Loucy (cell line): Measurements from ENCODE around the gene ETS2.
A peak's percentile ranks its signal among the peaks of the same experiment; 100 is the strongest.

Experiments used
- H2AFZ ChIP-seq: fragments of 200-600 bp; sonication (generic); 2 replicates; pipeline ENCODE4 v1.6.0; 2016; ENCODE audit warnings: antibody characterized with exemption, mild to moderate bottlenecking, low read length, moderate library complexity
- H3F3A ChIP-seq: fragments of 200-600 bp; 2 replicates; pipeline ENCODE4 v1.6.0; 2016; ENCODE audit warnings: antibody characterized with exemption, low read depth, mild to moderate bottlenecking
- H3K27me3 ChIP-seq: fragments of 200-600 bp; sonication (generic); 2 replicates; pipeline ENCODE4 v1.6.1; 2014; ENCODE audit warnings: low read length, mild to moderate bottlenecking; ENCODE audit not compliant: insufficient read depth, poor library complexity, severe bottlenecking
- H3K36me3 ChIP-seq: fragments of 200-600 bp; sonication (generic); 2 replicates; pipeline ENCODE4 v1.6.1; 2016; ENCODE audit warnings: low read length; ENCODE audit not compliant: insufficient read depth
- H3K4me1 ChIP-seq: fragments of 200-600 bp; sonication (generic); 2 replicates; pipeline ENCODE4 v1.5.1; 2014; ENCODE audit warnings: low read length, mild to moderate bottlenecking; ENCODE audit not compliant: insufficient read depth, poor library complexity, severe bottlenecking
- H3K4me2 ChIP-seq: fragments of 200-600 bp; sonication (generic); 2 replicates; pipeline ENCODE4 v1.6.0; 2014; ENCODE audit warnings: antibody characterized with exemption, low read length, low read depth, mild to moderate bottlenecking; ENCODE audit not compliant: poor library complexity, severe bottlenecking
- H3K4me3 ChIP-seq: fragments of 200-600 bp; sonication (generic); 2 replicates; pipeline ENCODE4 v1.5.1; 2014; ENCODE audit warnings: low read length, mild to moderate bottlenecking, mixed read lengths; ENCODE audit not compliant: poor library complexity, severe bottlenecking
- H3K79me2 ChIP-seq: fragments of 200-600 bp; sonication (generic); 2 replicates; pipeline ENCODE4 v1.6.1; 2014; ENCODE audit warnings: low read length; ENCODE audit not compliant: insufficient read depth
- H3K9ac ChIP-seq: fragments of 200-600 bp; sonication (generic); 2 replicates; pipeline ENCODE4 v1.6.0; 2014; ENCODE audit warnings: mild to moderate bottlenecking, low read depth, low read length, moderate library complexity; ENCODE audit not compliant: poor library complexity, severe bottlenecking
- H3K9me2 ChIP-seq: fragments of 200-600 bp; sonication (generic); replicated peaks from 2 replicates; pipeline ENCODE4 v1.6.1; 2016; ENCODE audit warnings: low read depth, low read length, mixed read lengths
- H3K9me3 ChIP-seq: fragments of 200-600 bp; sonication (generic); 2 replicates; pipeline ENCODE4 v1.6.1; 2014; ENCODE audit warnings: mild to moderate bottlenecking, antibody characterized with exemption, low read length, low read depth; ENCODE audit not compliant: insufficient read depth
- H4K20me1 ChIP-seq: fragments of 200-600 bp; sonication (generic); 2 replicates; pipeline ENCODE4 v1.6.0; 2014; ENCODE audit warnings: antibody characterized with exemption, low read length, mild to moderate bottlenecking; ENCODE audit not compliant: insufficient read depth, poor library complexity, severe bottlenecking
- EZH2phosphoT487 ChIP-seq: fragments of 200-600 bp; IDR thresholded peaks from 2 replicates; pipeline ENCODE4 v1.6.1; 2018; ENCODE audit warnings: antibody characterized with exemption, mild to moderate bottlenecking, moderate library complexity, borderline replicate concordance
- TF ChIP-seq, protein P1 (sequence below): fragments of 200-600 bp; sonication (generic); conservative IDR thresholded peaks from 2 replicates; pipeline ENCODE4 v1.5.1; 2014; ENCODE audit warnings: mild to moderate bottlenecking, antibody characterized with exemption, low read length

Gene ETS2

GRCh38 chr21:38796424-38796823, 9.3 kb upstream of the ETS2 start:
- no peaks in the 10 kb centered on the region for H3K9me3 ChIP-seq
- no peak overlapping the region for H3K9ac ChIP-seq
- H3K27me3 ChIP-seq: no peaks in the 10 kb centered on the region
- H2AFZ ChIP-seq: no peak overlapping the region
- H3K4me2 ChIP-seq: no peak overlapping the region
- no peaks in the 10 kb centered on the region for H3K9me2 ChIP-seq
- no peak overlapping the region for H3K4me3 ChIP-seq
- H3K79me2 ChIP-seq: no peaks in the 10 kb centered on the region
- H3K4me1 ChIP-seq: peaks cover 10% of the 10 kb centered on the region
- no peaks in the 10 kb centered on the region for H4K20me1 ChIP-seq
- TF ChIP-seq EZH2phosphoT487: no peak
- TF ChIP-seq, protein P1, sequence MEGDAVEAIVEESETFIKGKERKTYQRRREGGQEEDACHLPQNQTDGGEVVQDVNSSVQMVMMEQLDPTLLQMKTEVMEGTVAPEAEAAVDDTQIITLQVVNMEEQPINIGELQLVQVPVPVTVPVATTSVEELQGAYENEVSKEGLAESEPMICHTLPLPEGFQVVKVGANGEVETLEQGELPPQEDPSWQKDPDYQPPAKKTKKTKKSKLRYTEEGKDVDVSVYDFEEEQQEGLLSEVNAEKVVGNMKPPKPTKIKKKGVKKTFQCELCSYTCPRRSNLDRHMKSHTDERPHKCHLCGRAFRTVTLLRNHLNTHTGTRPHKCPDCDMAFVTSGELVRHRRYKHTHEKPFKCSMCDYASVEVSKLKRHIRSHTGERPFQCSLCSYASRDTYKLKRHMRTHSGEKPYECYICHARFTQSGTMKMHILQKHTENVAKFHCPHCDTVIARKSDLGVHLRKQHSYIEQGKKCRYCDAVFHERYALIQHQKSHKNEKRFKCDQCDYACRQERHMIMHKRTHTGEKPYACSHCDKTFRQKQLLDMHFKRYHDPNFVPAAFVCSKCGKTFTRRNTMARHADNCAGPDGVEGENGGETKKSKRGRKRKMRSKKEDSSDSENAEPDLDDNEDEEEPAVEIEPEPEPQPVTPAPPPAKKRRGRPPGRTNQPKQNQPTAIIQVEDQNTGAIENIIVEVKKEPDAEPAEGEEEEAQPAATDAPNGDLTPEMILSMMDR: peak; percentile 22; the same call in 1 of the 2 replicates
- H3F3A ChIP-seq: no peaks in the 10 kb centered on the region
- no peaks in the 10 kb centered on the region for H3K36me3 ChIP-seq

DNA sequence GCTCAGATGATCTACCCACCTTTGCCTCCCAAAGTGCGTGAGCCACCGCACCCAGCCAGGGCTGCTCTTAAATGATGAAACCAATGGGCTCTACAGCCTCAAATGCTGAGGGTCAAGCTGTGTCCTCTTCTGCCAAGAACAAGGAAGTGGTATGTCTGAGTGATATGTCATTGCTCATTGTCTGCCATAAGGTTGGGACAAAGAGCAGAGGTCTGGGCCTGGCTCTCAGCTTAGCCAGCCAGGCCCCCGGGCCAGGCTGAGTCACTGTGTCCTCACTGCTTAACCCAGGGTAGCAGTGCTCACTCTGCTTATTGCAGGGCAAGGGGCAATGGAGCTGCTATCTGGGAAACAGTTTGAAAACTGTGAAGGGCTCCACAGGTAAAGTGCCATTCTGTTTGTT, 8.3 kb upstream of the ETS2 start:
- Histone ChIP-seq H3K9me3 (no peaks in the 10 kb centered on the region), H2AFZ (no peak overlapping the region), H3K4me2 (no peak overlapping the region), H3K36me3 (no peaks in the 10 kb centered on the region), H3K9me2 (no peaks in the 10 kb centered on the region), H3F3A (no peaks in the 10 kb centered on the region), H3K4me3 (no peak overlapping the region), H4K20me1 (no peaks in the 10 kb centered on the region), H3K79me2 (no peaks in the 10 kb centered on the region), H3K27me3 (no peaks in the 10 kb centered on the region), H3K9ac (no peak overlapping the region), H3K4me1 (peaks cover 10% of the 10 kb centered on the region)
- TF ChIP-seq, protein P1: no peak
- no peak for TF ChIP-seq EZH2phosphoT487

DNA sequence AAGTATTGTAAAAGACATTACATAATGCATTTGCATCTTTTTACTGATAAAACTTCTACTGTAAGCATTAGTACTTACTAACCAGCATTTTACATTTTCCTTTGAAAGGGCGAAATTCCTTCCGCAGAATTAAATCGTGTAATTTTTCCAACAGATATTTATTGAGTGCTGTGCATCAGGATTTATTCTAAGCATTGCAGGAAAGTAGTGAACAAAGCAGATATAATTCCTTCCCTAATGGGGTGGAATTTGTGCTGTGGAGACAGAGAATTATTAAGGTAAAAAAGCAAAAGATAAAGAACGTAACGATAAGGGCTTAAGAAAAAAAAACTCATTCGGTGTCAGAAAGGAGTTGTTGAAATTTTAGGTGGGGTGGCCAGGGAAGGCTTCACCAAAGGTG, 7.6 kb upstream of the ETS2 start:
- TF ChIP-seq EZH2phosphoT487: no peak
- TF ChIP-seq, protein P1: no peak
- no peak overlapping the region for H2AFZ ChIP-seq
- no peak overlapping the region for H3K4me3 ChIP-seq
- H3K9me3 ChIP-seq: no peaks in the 10 kb centered on the region
- no peak overlapping the region for H3K9ac ChIP-seq
- no peaks in the 10 kb centered on the region for H3K79me2 ChIP-seq
- H3K4me2 ChIP-seq: no peak overlapping the region
- no peaks in the 10 kb centered on the region for H4K20me1 ChIP-seq
- no peaks in the 10 kb centered on the region for H3K36me3 ChIP-seq
- no peaks in the 10 kb centered on the region for H3F3A ChIP-seq
- peaks cover 10% of the 10 kb centered on the region for H3K4me1 ChIP-seq
- H3K27me3 ChIP-seq: no peaks in the 10 kb centered on the region
- no peaks in the 10 kb centered on the region for H3K9me2 ChIP-seq
